ENCODE data around the gene INHA. TPM values are rescaled to one million over a fixed set of nuclear protein-coding genes. Genes with fewer than 3 reads are reported as not detected.

Gene INHA
- total RNA-seq, 4 donors from 2014 or later: not detected

DNA sequence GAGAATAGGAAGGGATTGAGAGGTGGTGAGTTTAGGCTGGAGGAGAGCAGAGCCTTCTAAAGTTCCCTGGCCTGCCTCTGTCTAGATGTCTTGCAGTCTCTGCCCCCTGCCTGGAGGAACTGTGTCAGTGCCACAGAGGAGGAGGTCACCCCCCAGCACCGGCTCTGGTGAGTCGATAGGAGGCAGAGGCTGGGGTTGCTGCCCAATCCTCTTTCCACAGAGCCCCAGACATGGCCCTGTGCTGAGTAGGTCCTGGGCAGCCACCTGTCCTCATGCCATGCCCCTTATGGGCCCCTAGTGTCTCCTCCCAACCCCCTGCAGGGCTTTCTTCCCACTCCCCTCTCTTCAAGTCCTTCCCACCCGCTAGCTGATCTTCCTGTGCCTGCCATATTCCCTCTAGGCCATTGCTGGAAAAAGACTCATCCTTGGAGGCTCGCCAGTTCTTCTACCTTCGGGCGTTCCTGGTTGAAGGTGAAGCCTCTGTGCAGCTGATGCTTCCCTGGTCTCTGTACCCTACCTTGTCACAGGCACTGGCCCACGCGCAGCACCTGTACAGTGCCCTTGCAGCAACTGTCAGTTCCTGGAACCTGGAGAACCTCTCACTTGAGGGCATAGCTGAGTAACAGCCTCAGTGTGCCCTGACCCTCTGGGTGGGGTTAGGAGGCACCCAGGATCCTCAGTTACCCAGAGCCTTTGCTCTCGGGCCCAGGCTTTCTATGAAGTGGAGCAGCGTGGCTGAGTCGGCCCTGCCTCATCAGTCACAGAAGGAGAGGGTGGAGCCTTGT is 42.2 kb downstream of the INHA start:
- no peak for DNase-seq
- no peaks in the 10 kb centered on the region for H3K9me3 ChIP-seq
- peaks cover 0 to 42% (median 0%) of the 10 kb centered on the region in 3 donors for H3K36me3 ChIP-seq
- H3K27ac ChIP-seq: no peak overlapping the region
- H3K4me3 ChIP-seq: no peak overlapping the region
- TF ChIP-seq, protein P1, sequence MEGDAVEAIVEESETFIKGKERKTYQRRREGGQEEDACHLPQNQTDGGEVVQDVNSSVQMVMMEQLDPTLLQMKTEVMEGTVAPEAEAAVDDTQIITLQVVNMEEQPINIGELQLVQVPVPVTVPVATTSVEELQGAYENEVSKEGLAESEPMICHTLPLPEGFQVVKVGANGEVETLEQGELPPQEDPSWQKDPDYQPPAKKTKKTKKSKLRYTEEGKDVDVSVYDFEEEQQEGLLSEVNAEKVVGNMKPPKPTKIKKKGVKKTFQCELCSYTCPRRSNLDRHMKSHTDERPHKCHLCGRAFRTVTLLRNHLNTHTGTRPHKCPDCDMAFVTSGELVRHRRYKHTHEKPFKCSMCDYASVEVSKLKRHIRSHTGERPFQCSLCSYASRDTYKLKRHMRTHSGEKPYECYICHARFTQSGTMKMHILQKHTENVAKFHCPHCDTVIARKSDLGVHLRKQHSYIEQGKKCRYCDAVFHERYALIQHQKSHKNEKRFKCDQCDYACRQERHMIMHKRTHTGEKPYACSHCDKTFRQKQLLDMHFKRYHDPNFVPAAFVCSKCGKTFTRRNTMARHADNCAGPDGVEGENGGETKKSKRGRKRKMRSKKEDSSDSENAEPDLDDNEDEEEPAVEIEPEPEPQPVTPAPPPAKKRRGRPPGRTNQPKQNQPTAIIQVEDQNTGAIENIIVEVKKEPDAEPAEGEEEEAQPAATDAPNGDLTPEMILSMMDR (IDR thresholded peaks at IDR 0.05): no peak
- TF ChIP-seq POLR2A (IDR thresholded peaks at IDR 0.05): no peak
- H3K27me3 ChIP-seq: no peaks in the 10 kb centered on the region
- peaks cover 0 to 6% (median 3%) of the 10 kb centered on the region in 4 donors for H3K4me1 ChIP-seq

DNA sequence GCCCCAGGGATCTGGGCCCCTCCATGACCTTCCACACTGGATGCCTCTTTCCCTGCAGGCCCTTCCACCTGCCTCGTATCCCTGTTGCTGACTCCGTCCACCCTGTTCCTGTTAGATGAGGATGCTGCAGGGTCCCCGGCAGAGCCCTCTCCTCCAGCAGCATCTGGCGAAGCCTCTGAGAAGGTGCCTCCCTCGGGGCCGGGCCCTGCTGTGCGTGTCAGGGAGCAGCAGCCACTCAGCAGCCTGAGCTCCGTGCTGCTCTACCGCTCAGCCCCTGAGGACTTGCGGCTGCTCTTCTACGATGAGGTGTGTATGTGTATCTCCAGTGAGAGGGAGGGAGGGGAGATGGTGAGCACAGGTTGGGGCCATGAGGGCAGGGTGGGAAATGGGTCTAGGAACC is 42.9 kb downstream of the INHA start:
- H3K27ac ChIP-seq: no peak overlapping the region
- H3K36me3 ChIP-seq: peaks cover 0 to 35% (median 0%) of the 10 kb centered on the region in 3 donors
- TF ChIP-seq, protein P1 (IDR thresholded peaks at IDR 0.05): no peak
- TF ChIP-seq POLR2A (IDR thresholded peaks at IDR 0.05): no peak
- no peak for DNase-seq
- H3K9me3 ChIP-seq: no peaks in the 10 kb centered on the region
- no peak overlapping the region for H3K4me3 ChIP-seq
- H3K27me3 ChIP-seq: no peaks in the 10 kb centered on the region
- H3K4me1 ChIP-seq: peaks cover 0 to 6% (median 3%) of the 10 kb centered on the region in 4 donors

DNA sequence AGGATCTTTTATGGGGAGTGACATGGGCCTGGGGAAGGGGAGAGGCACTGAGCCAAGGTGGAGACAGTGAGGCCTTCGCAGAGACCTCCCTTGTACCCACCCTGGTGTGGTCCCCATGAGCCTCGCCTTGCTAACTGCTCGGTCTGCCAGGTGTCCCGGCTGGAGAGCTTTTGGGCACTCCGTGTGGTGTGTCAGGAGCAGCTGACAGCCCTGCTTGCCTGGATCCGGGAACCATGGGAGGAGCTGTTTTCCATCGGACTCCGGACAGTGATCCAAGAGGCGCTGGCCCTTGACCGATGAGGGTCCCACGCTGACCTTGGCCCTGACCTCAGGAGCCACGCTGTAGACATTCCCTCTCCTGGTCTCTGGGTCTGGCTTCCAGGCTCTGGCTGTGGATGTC is 43.8 kb downstream of the INHA start:
- no peak for DNase-seq
- TF ChIP-seq, protein P1 (IDR thresholded peaks at IDR 0.05): no peak
- no peak for TF ChIP-seq POLR2A (IDR thresholded peaks at IDR 0.05)
- Histone ChIP-seq H3K27ac (no peak overlapping the region), H3K9me3 (no peaks in the 10 kb centered on the region), H3K36me3 (peaks cover 0 to 35% (median 0%) of the 10 kb centered on the region in 3 donors), H3K27me3 (no peaks in the 10 kb centered on the region), H3K4me1 (peaks cover 0 to 6% (median 3%) of the 10 kb centered on the region in 4 donors), H3K4me3 (no peak overlapping the region)

DNA sequence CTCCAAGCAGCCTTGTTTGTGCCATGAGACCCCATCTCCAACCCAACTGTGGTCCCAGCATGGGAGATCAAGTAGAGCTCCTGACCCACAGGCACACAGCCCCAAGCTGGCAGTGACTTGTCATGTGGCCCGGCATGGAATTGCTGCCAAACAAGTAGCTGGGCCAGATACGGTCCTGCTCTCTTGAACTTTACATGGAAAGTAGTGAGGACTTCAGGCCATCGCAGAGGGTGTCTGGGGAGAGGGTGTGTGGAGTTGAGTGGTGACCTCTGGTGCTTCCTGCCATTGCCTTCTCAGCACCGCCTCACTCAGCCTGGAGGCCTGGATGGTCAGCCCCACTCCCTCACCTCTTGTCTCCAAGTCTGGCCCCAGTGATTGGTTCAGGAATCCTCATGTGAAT is 44.4 kb downstream of the INHA start:
- Histone ChIP-seq H3K4me3 (no peak overlapping the region), H3K36me3 (peaks cover 0 to 33% (median 0%) of the 10 kb centered on the region in 3 donors), H3K4me1 (peaks cover 0 to 6% (median 3%) of the 10 kb centered on the region in 4 donors), H3K27ac (no peak overlapping the region), H3K27me3 (no peaks in the 10 kb centered on the region), H3K9me3 (no peaks in the 10 kb centered on the region)
- DNase-seq: no peak
- TF ChIP-seq, protein P1 (IDR thresholded peaks at IDR 0.05): no peak
- TF ChIP-seq POLR2A (IDR thresholded peaks at IDR 0.05): no peak

DNA sequence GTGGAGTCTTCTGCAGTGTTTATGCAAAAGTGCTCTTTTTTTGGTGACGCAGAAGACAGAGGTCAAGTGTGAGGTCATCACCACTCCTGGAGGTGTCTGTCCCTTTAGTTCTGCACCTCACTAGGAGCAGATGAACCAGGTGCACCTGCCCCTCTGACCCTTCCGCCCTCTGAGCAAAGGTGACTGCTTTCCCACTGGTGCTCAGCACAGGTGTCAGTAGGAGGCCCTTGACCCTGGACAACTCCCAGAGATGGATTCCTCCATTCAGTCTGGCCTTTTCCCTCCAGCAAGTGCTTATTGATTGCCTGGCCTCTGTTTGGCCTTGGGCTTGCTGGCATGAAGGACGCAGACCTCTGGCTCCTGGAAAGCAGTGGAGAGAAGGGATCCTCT is 46.6 kb downstream of the INHA start:
- no peaks in the 10 kb centered on the region for H3K4me1 ChIP-seq

More for the DNA sequence above, 46.6 kb downstream of the INHA start:
- Histone ChIP-seq H3K27me3 (no peaks in the 10 kb centered on the region), H3K36me3 (peaks cover 0 to 23% (median 0%) of the 10 kb centered on the region in 3 donors), H3K27ac (no peak overlapping the region), H3K9me3 (no peaks in the 10 kb centered on the region), H3K4me3 (no peak overlapping the region)
- TF ChIP-seq, protein P1 (IDR thresholded peaks at IDR 0.05): no peak
- no peak for TF ChIP-seq POLR2A (IDR thresholded peaks at IDR 0.05)
- no peak for DNase-seq

Measured in Peyer's patch (tissue), 4 donors.